Left ventricle myocardium inferior (tissue), 1 donor: ENCODE data around the gene PACS1. TPM values are rescaled to one million over a fixed set of nuclear protein-coding genes. Genes with fewer than 3 reads are reported as not detected.

Experiments used
- DNase-seq: peaks from one replicate; pipeline ENCODE4 v3.0.0-alpha.2; 2020
- H3K27ac ChIP-seq: fragments of 200-600 bp; replicated peaks from 2 replicates; pipeline ENCODE4 v1.8.0; 2021
- H3K27me3 ChIP-seq: fragments of 200-600 bp; 2 replicates; pipeline ENCODE4 v1.8.0; 2021; ENCODE audit warnings: low read depth
- H3K36me3 ChIP-seq: fragments of 200-600 bp; 2 replicates; pipeline ENCODE4 v1.8.0; 2021
- H3K4me1 ChIP-seq: fragments of 200-600 bp; 2 replicates; pipeline ENCODE4 v1.8.0; 2021
- H3K4me3 ChIP-seq: fragments of 200-600 bp; 2 replicates; pipeline ENCODE4 v1.8.0; 2021; ENCODE audit warnings: mild to moderate bottlenecking, moderate library complexity
- H3K9me3 ChIP-seq: fragments of 200-600 bp; replicated peaks from 2 replicates; pipeline ENCODE4 v1.8.0; 2021
- intact Hi-C: fragments of 100-400 bp; cut with micrococcal nuclease; formaldehyde crosslinking; loops from one replicate; pipeline ENCODE4 v1.11.0; 2022
- total RNA-seq: library from RNA; stranded (reverse); fragmentation: NEBNext Ultra II Directional; extraction: Animal tissue kit (Norgen Biotek cat#: 25700); gene quantifications from one replicate; pipeline ENCODE4 v1.2.1, GENCODE V29; 2021
- TF ChIP-seq, protein P1 (sequence below): fragments of 200-600 bp; IDR thresholded peaks from 2 replicates; pipeline ENCODE4 v1.8.0; 2021; ENCODE audit warnings: antibody characterized with exemption, mild to moderate bottlenecking, borderline replicate concordance
- donor health status: DM: no; HTN: yes; CAD: no; lungs with severe emphysema.

Gene PACS1
- total RNA-seq, 1 donor from 2014 or later, result 54.9 TPM

GRCh38 chr11:66080055-66080817, 10.2 kb downstream of the PACS1 start:
- Histone ChIP-seq H3K36me3 (peaks cover 5% of the 10 kb centered on the region), H3K4me1 (peaks cover 71% of the 10 kb centered on the region), H3K27ac (no peak overlapping the region), H3K9me3 (no peaks in the 10 kb centered on the region), H3K27me3 (no peaks in the 10 kb centered on the region), H3K4me3 (no peak overlapping the region)
- TF ChIP-seq, protein P1, sequence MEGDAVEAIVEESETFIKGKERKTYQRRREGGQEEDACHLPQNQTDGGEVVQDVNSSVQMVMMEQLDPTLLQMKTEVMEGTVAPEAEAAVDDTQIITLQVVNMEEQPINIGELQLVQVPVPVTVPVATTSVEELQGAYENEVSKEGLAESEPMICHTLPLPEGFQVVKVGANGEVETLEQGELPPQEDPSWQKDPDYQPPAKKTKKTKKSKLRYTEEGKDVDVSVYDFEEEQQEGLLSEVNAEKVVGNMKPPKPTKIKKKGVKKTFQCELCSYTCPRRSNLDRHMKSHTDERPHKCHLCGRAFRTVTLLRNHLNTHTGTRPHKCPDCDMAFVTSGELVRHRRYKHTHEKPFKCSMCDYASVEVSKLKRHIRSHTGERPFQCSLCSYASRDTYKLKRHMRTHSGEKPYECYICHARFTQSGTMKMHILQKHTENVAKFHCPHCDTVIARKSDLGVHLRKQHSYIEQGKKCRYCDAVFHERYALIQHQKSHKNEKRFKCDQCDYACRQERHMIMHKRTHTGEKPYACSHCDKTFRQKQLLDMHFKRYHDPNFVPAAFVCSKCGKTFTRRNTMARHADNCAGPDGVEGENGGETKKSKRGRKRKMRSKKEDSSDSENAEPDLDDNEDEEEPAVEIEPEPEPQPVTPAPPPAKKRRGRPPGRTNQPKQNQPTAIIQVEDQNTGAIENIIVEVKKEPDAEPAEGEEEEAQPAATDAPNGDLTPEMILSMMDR, result no peak
- no peak for DNase-seq
- intact Hi-C loops, result no loop called here

DNA sequence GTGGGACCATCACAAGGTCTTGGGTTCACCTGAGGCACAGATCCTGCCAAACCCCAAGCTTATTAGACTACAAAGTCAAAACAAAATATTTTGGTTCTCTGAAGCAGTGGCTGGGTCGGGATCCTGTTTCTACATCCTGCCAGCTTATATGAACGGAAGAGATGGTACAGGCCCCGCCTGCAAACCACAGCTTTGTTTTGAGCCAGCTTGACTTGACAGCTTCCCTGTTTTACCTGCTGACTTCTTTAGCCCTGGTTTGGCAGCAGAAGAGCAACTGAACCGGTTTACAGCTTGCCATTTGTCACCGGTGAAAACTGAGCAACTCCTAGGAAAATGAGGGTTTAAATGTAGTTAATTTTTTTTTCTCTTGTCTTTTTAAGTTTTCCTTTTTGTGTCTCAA, 11.4 kb downstream of the PACS1 start:
- no peak overlapping the region for H3K4me3 ChIP-seq
- TF ChIP-seq, protein P1, result no peak

GRCh38 chr11:66082946-66083698, 13.1 kb downstream of the PACS1 start:
- H3K4me3 ChIP-seq, result no peak overlapping the region
- TF ChIP-seq, protein P1, result no peak
- H3K36me3 ChIP-seq, result peaks cover 4% of the 10 kb centered on the region
- intact Hi-C loops, result no loop called here
- H3K27ac ChIP-seq, result peak overlapping the region; percentile 21
- H3K4me1 ChIP-seq, result peaks cover 76% of the 10 kb centered on the region
- H3K9me3 ChIP-seq, result no peaks in the 10 kb centered on the region
- H3K27me3 ChIP-seq, result no peaks in the 10 kb centered on the region
- no peak for DNase-seq

More for the DNA sequence above, 11.4 kb downstream of the PACS1 start:
- H3K9me3 ChIP-seq, result no peaks in the 10 kb centered on the region
- H3K36me3 ChIP-seq, result peaks cover 4% of the 10 kb centered on the region
- peak; percentile 41 for DNase-seq
- H3K27me3 ChIP-seq, result no peaks in the 10 kb centered on the region
- H3K27ac ChIP-seq, result peak overlapping the region; percentile 2
- intact Hi-C loops, result no loop called here
- peaks cover 74% of the 10 kb centered on the region for H3K4me1 ChIP-seq

- TF ChIP-seq, protein P1, result no peak
- DNase-seq, result no peak
- intact Hi-C loops, result no loop called here
- Histone ChIP-seq H3K4me3 (no peak overlapping the region), H3K27ac (peak overlapping the region; percentile 21), H3K36me3 (peaks cover 4% of the 10 kb centered on the region), H3K4me1 (peaks cover 82% of the 10 kb centered on the region), H3K9me3 (no peaks in the 10 kb centered on the region), H3K27me3 (no peaks in the 10 kb centered on the region)
Observed at GRCh38 chr11:66083767-66084166, 13.7 kb downstream of the PACS1 start.

DNA sequence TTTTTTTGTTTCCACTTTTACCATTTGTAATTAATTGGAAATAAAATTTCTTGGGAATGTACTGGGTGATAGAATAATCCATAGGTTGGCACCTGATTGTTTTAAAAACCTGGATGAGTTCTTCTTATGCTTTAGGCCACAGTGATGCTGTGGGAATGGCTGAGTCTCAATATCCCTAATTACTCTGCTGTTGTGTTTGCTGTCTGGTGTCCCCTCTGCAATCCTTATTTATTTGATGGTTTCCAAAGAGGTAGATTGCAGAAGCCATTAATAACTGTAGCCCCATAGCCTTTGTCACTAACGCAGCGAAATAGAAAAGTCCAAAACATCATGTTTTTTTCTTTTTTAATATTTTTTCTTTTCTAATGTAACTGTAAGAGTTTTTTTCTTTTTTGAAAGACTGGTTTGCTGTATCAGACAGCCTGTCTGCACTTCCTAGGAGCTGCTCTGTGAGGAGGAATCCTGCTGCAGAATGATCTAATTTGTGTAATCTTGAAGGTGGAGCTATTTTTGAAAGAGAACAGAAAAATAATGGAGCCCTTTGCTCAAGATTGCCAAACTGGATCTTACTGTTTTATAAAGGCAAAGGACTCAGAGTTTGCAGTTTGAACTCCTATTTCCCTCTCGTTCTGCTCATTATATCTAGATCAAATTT, 14.9 kb downstream of the PACS1 start:
- TF ChIP-seq, protein P1, result no peak
- Histone ChIP-seq H3K36me3 (peaks cover under 1% of the 10 kb centered on the region), H3K9me3 (no peaks in the 10 kb centered on the region), H3K27ac (no peak overlapping the region), H3K27me3 (no peaks in the 10 kb centered on the region), H3K4me3 (no peak overlapping the region), H3K4me1 (peaks cover 85% of the 10 kb centered on the region)
- intact Hi-C loops, result no loop called here
- DNase-seq, result no peak
